NCI-H1092 treated with DMSO at 0.1 percent for 48 hours (cell line): ENCODE measurements around the gene NUDT3.
"Not testable (repeated sequence)": the region's sequence is repeated elsewhere in the genome, so short reads cannot be mapped to it uniquely, and the experiment has no call there.

Experiments used
- DNase-seq: peaks from one replicate; lab custom pipeline; 2025; lab: John Stamatoyannopoulos, UW

Gene NUDT3

GRCh38 chr6:34342247-34342646, 50.2 kb downstream of the NUDT3 start:
- no peak for DNase-seq

DNA sequence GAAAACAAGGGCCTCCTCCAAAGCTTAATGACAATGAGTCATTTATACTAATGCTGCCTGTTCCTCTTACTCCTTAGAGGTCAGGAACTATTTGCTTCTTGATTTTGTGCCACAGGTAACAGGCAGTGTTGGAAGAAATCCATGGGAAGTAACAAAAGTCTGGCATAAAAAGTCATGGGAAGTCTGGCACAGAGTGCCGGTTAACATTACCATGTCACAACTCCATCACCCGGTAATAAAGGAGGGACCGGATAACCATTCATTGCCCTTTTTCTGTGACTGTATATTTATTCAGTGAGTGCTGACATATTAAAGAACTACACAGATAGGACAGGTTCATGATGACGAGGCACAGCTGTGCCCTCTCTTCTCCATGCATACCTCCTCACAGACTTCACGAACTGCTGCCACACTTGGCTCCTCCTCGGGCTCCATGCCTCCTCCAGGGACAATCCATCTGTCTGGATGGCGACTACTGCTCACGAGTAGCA, 50.9 kb downstream of the NUDT3 start:
- no peak for DNase-seq

- no peak for DNase-seq
These were observed 51.5 kb downstream of the NUDT3 start for GRCh38 chr6:34340906-34341480.

GRCh38 chr6:34340394-34340793, 52.1 kb downstream of the NUDT3 start:
- no peak for DNase-seq

DNA sequence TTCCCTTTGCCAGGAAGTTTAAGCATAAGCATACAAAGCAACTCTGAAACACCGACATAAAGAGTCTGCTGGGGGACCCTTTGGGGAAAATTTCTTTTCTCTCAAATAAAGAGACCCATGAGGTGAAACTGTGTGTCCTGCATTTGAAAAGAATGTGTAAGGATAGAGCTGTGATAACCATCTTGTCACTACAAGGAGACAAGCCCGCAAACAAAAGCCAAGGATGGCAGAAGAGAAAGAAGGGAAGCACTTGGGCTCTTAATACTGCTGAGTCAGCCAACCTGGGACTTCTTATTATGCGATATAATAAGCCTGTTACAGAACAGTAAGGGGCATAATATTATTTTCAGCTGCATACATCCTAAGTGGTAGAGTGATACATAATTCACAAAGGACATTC, 52.5 kb downstream of the NUDT3 start:
- no peak for DNase-seq

DNA sequence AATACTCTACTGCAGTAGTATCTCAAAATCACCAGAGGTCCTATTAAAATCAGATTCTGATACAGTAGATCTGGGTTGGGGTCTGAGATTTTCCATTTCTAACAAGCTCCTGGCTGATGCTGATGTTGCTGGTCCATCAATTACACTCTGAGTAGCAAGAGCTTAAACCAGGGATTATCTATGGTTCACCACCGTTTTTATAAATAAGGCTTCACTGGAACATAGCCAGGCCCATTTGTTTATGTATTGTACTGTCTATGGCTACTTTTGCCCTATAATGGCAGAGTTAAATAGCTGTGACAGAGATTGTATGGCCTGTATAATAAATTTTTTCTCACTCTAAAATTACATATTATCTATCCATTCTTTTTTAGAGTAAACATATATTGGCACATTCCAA, 53.0 kb downstream of the NUDT3 start:
- no peak for DNase-seq

- no peak for DNase-seq
These were observed 53.7 kb downstream of the NUDT3 start for GRCh38 chr6:34338811-34339210.

DNA sequence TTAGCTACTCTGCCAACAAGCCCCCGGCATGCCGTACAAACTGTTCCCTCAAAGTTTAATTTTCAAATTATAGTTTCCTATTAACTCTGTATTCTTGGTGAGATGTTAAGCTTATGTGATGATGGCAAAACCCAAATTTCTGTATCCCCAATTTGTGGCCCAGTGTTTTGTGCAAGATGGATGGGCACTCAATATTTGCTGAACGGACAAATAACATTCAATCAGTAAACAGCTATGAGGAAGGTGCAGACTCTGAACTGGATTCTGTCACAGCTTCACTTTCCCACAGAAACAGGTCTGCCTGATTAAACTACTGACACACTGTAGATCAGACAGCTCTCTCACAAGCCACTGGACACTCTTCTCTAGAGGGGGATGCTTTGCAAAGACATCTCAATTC, 54.1 kb downstream of the NUDT3 start:
- DNase-seq: no peak

GRCh38 chr6:34334796-34335416, 57.6 kb downstream of the NUDT3 start:
- DNase-seq: no peak

DNA sequence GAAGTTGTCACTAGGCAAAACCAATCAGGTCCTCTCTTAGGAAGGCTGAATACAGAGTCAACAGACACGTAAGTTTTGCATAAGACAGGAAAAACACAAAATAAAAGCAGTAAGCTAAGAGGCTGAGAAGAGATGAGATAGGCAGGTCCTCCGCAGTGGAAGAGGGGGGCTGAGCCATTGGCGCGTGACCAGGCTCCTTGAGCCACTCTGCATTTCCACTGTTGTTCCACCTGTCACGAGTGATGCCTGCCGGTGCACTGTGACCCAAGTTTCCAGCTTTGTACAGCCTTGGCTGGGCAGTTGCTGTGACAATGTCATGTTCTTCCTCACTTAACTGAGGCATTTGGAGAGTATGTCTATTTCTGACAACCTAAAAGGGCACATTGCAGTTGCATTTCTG, 58.6 kb downstream of the NUDT3 start:
- DNase-seq: no peak

DNA sequence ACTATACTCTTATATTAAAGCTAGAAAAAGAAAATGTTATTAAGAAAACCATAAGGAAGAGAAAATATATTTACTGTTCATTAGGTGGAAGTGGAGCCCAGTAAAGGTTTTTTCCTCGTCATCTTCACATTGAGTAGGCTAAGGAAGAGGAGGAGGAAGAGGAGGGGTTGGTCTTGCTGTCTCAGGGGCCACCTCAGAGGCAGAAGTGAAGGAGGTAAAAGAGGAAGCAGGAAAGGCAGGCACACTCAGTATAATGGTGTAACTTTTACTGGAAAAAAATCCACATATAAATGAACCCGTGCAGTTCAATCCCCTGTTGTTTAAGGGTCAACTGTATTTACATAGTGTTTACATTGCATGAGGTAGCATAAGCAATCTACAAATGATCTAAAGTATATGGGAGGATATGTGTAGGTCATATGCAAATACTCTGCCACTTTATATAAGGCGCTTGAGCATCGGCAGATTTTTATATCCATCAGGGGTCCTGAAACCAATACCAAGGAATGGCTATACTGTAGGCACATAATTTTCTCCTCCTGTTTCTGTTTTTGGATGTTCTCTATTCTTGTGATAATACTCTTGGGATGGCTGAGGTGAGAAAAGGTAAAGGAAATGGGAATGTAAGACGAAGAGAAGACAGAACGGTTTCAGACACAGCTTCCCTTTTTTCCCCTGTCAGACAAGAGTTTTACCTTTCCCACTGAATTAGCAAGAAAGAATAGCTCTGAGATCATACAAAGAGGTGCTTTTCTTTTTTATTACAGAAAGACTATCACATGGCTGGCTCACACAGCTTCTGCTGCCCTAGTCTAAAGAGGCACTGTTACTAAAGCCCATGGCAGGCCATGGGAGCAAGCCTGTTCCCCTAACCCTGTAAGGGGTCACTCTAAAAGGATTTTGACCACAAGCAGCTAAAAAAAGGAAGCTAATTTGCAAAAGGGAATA, 59.9 kb downstream of the NUDT3 start:
- no peak for DNase-seq

GRCh38 chr6:34331371-34332050, 61.0 kb downstream of the NUDT3 start:
- DNase-seq: no peak

DNA sequence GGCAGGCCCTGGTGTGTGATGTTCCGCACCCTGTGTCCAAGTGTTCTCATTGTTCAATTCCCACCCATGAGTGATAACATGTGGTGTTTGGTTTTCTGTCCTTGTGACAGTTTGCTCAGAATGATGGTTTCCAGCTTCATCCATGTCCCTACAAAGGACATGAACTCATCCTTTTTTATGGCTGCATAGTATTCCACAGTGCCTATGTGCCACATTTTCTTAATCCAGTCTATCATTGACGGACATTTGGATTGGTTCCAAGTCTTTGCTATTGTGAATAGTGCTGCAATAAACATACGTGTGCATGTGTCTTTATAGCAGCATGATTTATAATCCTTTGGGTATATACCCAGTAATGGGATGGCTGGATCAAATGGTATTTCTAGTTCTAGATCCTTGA, 62.7 kb downstream of the NUDT3 start:
- DNase-seq: not testable (repeated sequence)

GRCh38 chr6:34328969-34329368, 63.5 kb downstream of the NUDT3 start:
- no peak for DNase-seq

- DNase-seq: not testable (repeated sequence)
These were observed 64.9 kb downstream of the NUDT3 start for GRCh38 chr6:34327313-34328205.

- no peak for DNase-seq
These were observed 66.8 kb downstream of the NUDT3 start for GRCh38 chr6:34325633-34326032.

GRCh38 chr6:34324738-34325444, 67.6 kb downstream of the NUDT3 start:
- DNase-seq: no peak

DNA sequence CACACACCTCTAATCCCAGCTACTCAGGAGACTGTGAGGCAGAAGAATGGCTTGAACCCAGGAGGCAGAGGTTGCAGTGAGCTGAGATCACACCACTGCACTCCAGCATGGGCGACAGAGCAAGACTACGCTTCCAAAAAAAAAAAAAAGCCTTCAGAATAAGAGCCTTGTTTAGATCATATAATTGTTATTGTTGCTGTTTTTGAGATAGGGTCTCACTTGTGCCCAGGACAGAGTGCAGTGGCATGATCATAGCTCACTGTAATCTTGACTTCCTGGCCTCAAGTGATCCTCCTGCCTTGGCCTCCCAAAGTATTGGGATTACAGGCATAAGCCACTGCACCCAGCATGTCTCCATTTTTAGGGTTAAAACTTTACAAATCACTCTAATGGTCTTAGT, 68.2 kb downstream of the NUDT3 start:
- DNase-seq: not testable (repeated sequence)

GRCh38 chr6:34323300-34323699, 69.2 kb downstream of the NUDT3 start:
- DNase-seq: no peak

DNA sequence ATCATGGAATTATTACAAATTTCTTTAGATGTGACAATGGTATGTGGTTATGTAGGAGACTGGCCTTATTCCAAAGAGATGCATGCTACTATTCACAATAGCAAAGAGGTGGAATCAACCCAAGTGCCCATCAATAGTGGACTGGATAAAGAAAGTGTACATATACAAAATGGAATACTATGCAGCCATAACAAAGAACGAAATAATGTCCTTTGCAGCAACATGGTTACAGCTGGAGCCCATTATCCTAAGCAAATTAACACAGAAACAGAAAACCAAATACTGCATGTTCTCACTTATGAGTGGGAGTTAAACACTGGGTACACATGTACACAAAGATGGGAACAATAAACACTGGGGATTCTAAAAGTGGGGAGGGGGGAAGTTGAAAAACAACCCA, 69.7 kb downstream of the NUDT3 start:
- DNase-seq: no peak

DNA sequence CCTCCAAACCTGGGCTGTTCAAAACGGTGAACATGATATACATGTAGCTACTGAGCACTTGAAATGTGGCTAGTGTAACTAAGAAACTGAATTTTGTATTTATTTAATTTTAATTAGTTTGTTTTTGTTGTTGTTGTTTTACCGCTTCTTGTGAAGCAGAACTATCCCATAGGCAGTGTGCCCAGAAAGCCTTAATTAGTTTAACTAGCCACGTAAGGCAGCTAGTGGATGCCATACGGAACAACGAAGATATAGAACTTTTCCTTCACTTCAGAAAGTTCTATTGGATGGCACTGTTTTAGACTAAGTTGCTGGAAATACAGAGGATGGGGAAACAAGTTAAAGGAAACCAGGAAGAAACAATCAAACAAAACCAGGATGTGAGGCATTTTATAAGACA, 70.6 kb downstream of the NUDT3 start:
- DNase-seq: no peak
